NCI-H1105 treated with DMSO at 0.1 percent for 48 hours (cell line): ENCODE data around the gene ESPNL.
"Not testable (repeated sequence)": the region's sequence is repeated elsewhere in the genome, so short reads cannot be mapped to it uniquely, and the experiment has no call there.

Experiments used
- DNase-seq: peaks from one replicate; lab custom pipeline; 2025; lab: John Stamatoyannopoulos, UW

ESPNL gene

GRCh38 chr2:238100049-238100820, at the start of gene ESPNL:
Gene ESPNL, plus strand, starts transcription at chr2:238100340. Its CDS starts 80 bp downstream, at chr2:238100420.
- peak; percentile 36 for DNase-seq

GRCh38 chr2:238053191-238053776, 46.9 kb upstream of the ESPNL start:
- no peak for DNase-seq

- no peak for DNase-seq
These were observed 44.3 kb upstream of the ESPNL start for GRCh38 chr2:238055841-238056240.

- not testable (repeated sequence) for DNase-seq
These were observed 42.2 kb upstream of the ESPNL start for GRCh38 chr2:238057696-238058575.

- DNase-seq, result no peak
These were observed 40.6 kb upstream of the ESPNL start for GRCh38 chr2:238059505-238059904.

- peak; percentile 5 for DNase-seq
These were observed 40.0 kb upstream of the ESPNL start for GRCh38 chr2:238060096-238060541.

- DNase-seq, result peak; percentile 89
These were observed 39.4 kb upstream of the ESPNL start, which contains the start of gene SCLY for GRCh38 chr2:238060542-238061314. Gene SCLY, plus strand, starts transcription at chr2:238061001. Its CDS starts 54 bp downstream, at chr2:238061055.

- peak; percentile 15 for DNase-seq
These were observed 38.6 kb upstream of the ESPNL start for GRCh38 chr2:238061315-238062202.

GRCh38 chr2:238063414-238064189, 36.5 kb upstream of the ESPNL start:
- no peak for DNase-seq

GRCh38 chr2:238064376-238064775, 35.8 kb upstream of the ESPNL start:
- DNase-seq, result no peak

GRCh38 chr2:238065071-238065846, 34.9 kb upstream of the ESPNL start:
- DNase-seq, result no peak

GRCh38 chr2:238066218-238066617, 33.9 kb upstream of the ESPNL start:
- no peak for DNase-seq

GRCh38 chr2:238066718-238067117, 33.4 kb upstream of the ESPNL start:
- DNase-seq, result not testable (repeated sequence)

- no peak for DNase-seq
These were observed 32.2 kb upstream of the ESPNL start for GRCh38 chr2:238067939-238068338.

GRCh38 chr2:238069021-238069709, 31.0 kb upstream of the ESPNL start:
- no peak for DNase-seq

- DNase-seq, result no peak
These were observed 30.3 kb upstream of the ESPNL start for GRCh38 chr2:238069877-238070276.

GRCh38 chr2:238075397-238075796, 24.7 kb upstream of the ESPNL start:
- no peak for DNase-seq

GRCh38 chr2:238077292-238077691, 22.8 kb upstream of the ESPNL start:
- DNase-seq, result no peak
